Activated naive CD8-positive, alpha-beta T cell treated with anti-CD3 and anti-CD28 coated beads, Interleukin-2, amount 50 U/mL, for 24 hours (primary cell): Measurements from ENCODE around the gene INTS12.
"Not testable (repeated sequence)": the region's sequence is repeated elsewhere in the genome, so short reads cannot be mapped to it uniquely, and the experiment has no call there.

Experiments
- ATAC-seq: fragments of 150-1000 bp; cut with Tn5 transposase; one replicate; pipeline ENCODE4 v1.10.0; 2021
- DNase-seq: peaks from one replicate; pipeline ENCODE4 v3.0.0; 2021
- H3K27ac Mint-ChIP-seq: one replicate; pipeline ENCODE4 v1.8.0; 2021; ENCODE audit warnings: mild to moderate bottlenecking, mixed read lengths
- H3K27me3 Mint-ChIP-seq: one replicate; pipeline ENCODE4 v1.8.0; 2021; ENCODE audit warnings: mixed read lengths
- H3K36me3 Mint-ChIP-seq: one replicate; pipeline ENCODE4 v1.8.0; 2021; ENCODE audit warnings: low read depth, mixed read lengths
- H3K4me1 Mint-ChIP-seq: one replicate; pipeline ENCODE4 v1.8.0; 2021; ENCODE audit warnings: mixed read lengths
- H3K4me3 Mint-ChIP-seq: one replicate; pipeline ENCODE4 v1.8.0; 2021; ENCODE audit warnings: mild to moderate bottlenecking, moderate library complexity, mixed read lengths
- H3K9me3 Mint-ChIP-seq: one replicate; pipeline ENCODE4 v1.8.0; 2021; ENCODE audit warnings: mixed read lengths

INTS12 gene

GRCh38 chr4:105710678-105711077, 2.2 kb upstream of the INTS12 start:
- Mint-ChIP-seq H3K4me3 (no peak overlapping the region), H3K27me3 (no peaks in the 10 kb centered on the region), H3K9me3 (no peaks in the 10 kb centered on the region), H3K36me3 (peaks cover 10% of the 10 kb centered on the region), H3K4me1 (peaks cover 37% of the 10 kb centered on the region), H3K27ac (no peak overlapping the region)
- no peak for DNase-seq
- no peak for ATAC-seq

- peaks cover 12% of the 10 kb centered on the region for H3K36me3 Mint-ChIP-seq
- H3K27me3 Mint-ChIP-seq = no peaks in the 10 kb centered on the region
- H3K27ac Mint-ChIP-seq = no peak overlapping the region
Measured at GRCh38 chr4:105710012-105710600, 1.6 kb upstream of the INTS12 start.

GRCh38 chr4:105709081-105709450, 577 bp upstream of the INTS12 start:
- Mint-ChIP-seq H3K4me1 (peaks cover 36% of the 10 kb centered on the region), H3K9me3 (no peaks in the 10 kb centered on the region), H3K27ac (peak overlapping the region; percentile 97), H3K27me3 (no peaks in the 10 kb centered on the region), H3K4me3 (peak overlapping the region; percentile 99), H3K36me3 (peaks cover 12% of the 10 kb centered on the region)
- DNase-seq (no peak), ATAC-seq (peak; percentile 7)

More at GRCh38 chr4:105710012-105710600, 1.6 kb upstream of the INTS12 start:
- Mint-ChIP-seq H3K4me3 (peak overlapping the region; percentile 99), H3K9me3 (no peaks in the 10 kb centered on the region), H3K4me1 (peaks cover 39% of the 10 kb centered on the region)
- DNase-seq = no peak
- no peak for ATAC-seq

GRCh38 chr4:105707782-105708180, 708 bp downstream of the INTS12 start:
- H3K36me3 Mint-ChIP-seq = peaks cover 12% of the 10 kb centered on the region
- no peak for DNase-seq
- ATAC-seq = no peak
- H3K4me1 Mint-ChIP-seq = peaks cover 35% of the 10 kb centered on the region
- no peaks in the 10 kb centered on the region for H3K27me3 Mint-ChIP-seq
- H3K27ac Mint-ChIP-seq = peak overlapping the region; percentile 97
- peak overlapping the region; percentile 99 for H3K4me3 Mint-ChIP-seq
- no peaks in the 10 kb centered on the region for H3K9me3 Mint-ChIP-seq

GRCh38 chr4:105698607-105699006, 9.9 kb downstream of the INTS12 start:
- H3K9me3 Mint-ChIP-seq = no peaks in the 10 kb centered on the region
- H3K4me1 Mint-ChIP-seq = peaks cover 6% of the 10 kb centered on the region
- ATAC-seq (no peak), DNase-seq (no peak)
- no peaks in the 10 kb centered on the region for H3K27me3 Mint-ChIP-seq
- H3K36me3 Mint-ChIP-seq = peaks cover 29% of the 10 kb centered on the region
- no peak overlapping the region for H3K27ac Mint-ChIP-seq
- H3K4me3 Mint-ChIP-seq = no peak overlapping the region

- not testable (repeated sequence) for ATAC-seq, H3K27me3 Mint-ChIP-seq, H3K9me3 Mint-ChIP-seq, H3K4me1 Mint-ChIP-seq, DNase-seq, H3K27ac Mint-ChIP-seq, H3K4me3 Mint-ChIP-seq
- H3K36me3 Mint-ChIP-seq = peaks cover 35% of the 10 kb centered on the region
Measured at GRCh38 chr4:105695832-105696231, 12.7 kb downstream of the INTS12 start.

GRCh38 chr4:105694812-105695211, 13.7 kb downstream of the INTS12 start:
- DNase-seq, H3K27ac Mint-ChIP-seq, H3K9me3 Mint-ChIP-seq, H3K4me1 Mint-ChIP-seq, H3K27me3 Mint-ChIP-seq, ATAC-seq, H3K4me3 Mint-ChIP-seq: not testable (repeated sequence)
- peaks cover 37% of the 10 kb centered on the region for H3K36me3 Mint-ChIP-seq

GRCh38 chr4:105686571-105686970, 21.9 kb downstream of the INTS12 start:
- no peak for ATAC-seq

GRCh38 chr4:105683038-105683437, 25.5 kb downstream of the INTS12 start:
- no peak overlapping the region for H3K27ac Mint-ChIP-seq
- no peak for DNase-seq
- no peaks in the 10 kb centered on the region for H3K4me1 Mint-ChIP-seq
- H3K9me3 Mint-ChIP-seq = no peaks in the 10 kb centered on the region
- H3K36me3 Mint-ChIP-seq = peaks cover 22% of the 10 kb centered on the region
- no peak for ATAC-seq
- H3K27me3 Mint-ChIP-seq = no peaks in the 10 kb centered on the region
- no peak overlapping the region for H3K4me3 Mint-ChIP-seq

More at GRCh38 chr4:105686571-105686970, 21.9 kb downstream of the INTS12 start:
- no peak overlapping the region for H3K4me3 Mint-ChIP-seq
- H3K36me3 Mint-ChIP-seq = peaks cover 32% of the 10 kb centered on the region
- H3K27ac Mint-ChIP-seq = no peak overlapping the region
- no peaks in the 10 kb centered on the region for H3K4me1 Mint-ChIP-seq
- DNase-seq = no peak
- H3K9me3 Mint-ChIP-seq = no peaks in the 10 kb centered on the region
- no peaks in the 10 kb centered on the region for H3K27me3 Mint-ChIP-seq

GRCh38 chr4:105679186-105679585, 29.3 kb downstream of the INTS12 start:
- DNase-seq (no peak), ATAC-seq (no peak)
- H3K4me3 Mint-ChIP-seq = no peak overlapping the region
- H3K36me3 Mint-ChIP-seq = peaks cover 12% of the 10 kb centered on the region
- no peak overlapping the region for H3K27ac Mint-ChIP-seq
- no peaks in the 10 kb centered on the region for H3K4me1 Mint-ChIP-seq
- no peaks in the 10 kb centered on the region for H3K9me3 Mint-ChIP-seq
- no peaks in the 10 kb centered on the region for H3K27me3 Mint-ChIP-seq

GRCh38 chr4:105677709-105678108, 30.8 kb downstream of the INTS12 start:
- no peak overlapping the region for H3K4me3 Mint-ChIP-seq
- no peaks in the 10 kb centered on the region for H3K4me1 Mint-ChIP-seq
- H3K36me3 Mint-ChIP-seq = peaks cover 7% of the 10 kb centered on the region
- no peak overlapping the region for H3K27ac Mint-ChIP-seq
- no peaks in the 10 kb centered on the region for H3K27me3 Mint-ChIP-seq
- no peaks in the 10 kb centered on the region for H3K9me3 Mint-ChIP-seq
- no peak for DNase-seq
- no peak for ATAC-seq

- H3K27ac Mint-ChIP-seq = no peak overlapping the region
- DNase-seq (no peak), ATAC-seq (no peak)
- no peak overlapping the region for H3K4me3 Mint-ChIP-seq
- H3K9me3 Mint-ChIP-seq = no peaks in the 10 kb centered on the region
- H3K36me3 Mint-ChIP-seq = no peaks in the 10 kb centered on the region
- no peaks in the 10 kb centered on the region for H3K4me1 Mint-ChIP-seq
- H3K27me3 Mint-ChIP-seq = peaks cover 6% of the 10 kb centered on the region
Measured at GRCh38 chr4:105674011-105674410, 34.5 kb downstream of the INTS12 start.

GRCh38 chr4:105671301-105671700, 37.2 kb downstream of the INTS12 start:
- H3K4me3 Mint-ChIP-seq = no peak overlapping the region
- DNase-seq = no peak

GRCh38 chr4:105670684-105671083, 37.8 kb downstream of the INTS12 start:
- no peak overlapping the region for H3K27ac Mint-ChIP-seq
- no peaks in the 10 kb centered on the region for H3K9me3 Mint-ChIP-seq
- H3K4me1 Mint-ChIP-seq = no peaks in the 10 kb centered on the region
- H3K27me3 Mint-ChIP-seq = peaks cover 6% of the 10 kb centered on the region
- H3K36me3 Mint-ChIP-seq = no peaks in the 10 kb centered on the region
- H3K4me3 Mint-ChIP-seq = no peak overlapping the region
- DNase-seq = no peak
- no peak for ATAC-seq

More at GRCh38 chr4:105671301-105671700, 37.2 kb downstream of the INTS12 start:
- H3K27me3 Mint-ChIP-seq = peaks cover 6% of the 10 kb centered on the region
- H3K36me3 Mint-ChIP-seq = no peaks in the 10 kb centered on the region
- no peak overlapping the region for H3K27ac Mint-ChIP-seq
- no peak for ATAC-seq
- no peaks in the 10 kb centered on the region for H3K9me3 Mint-ChIP-seq
- no peaks in the 10 kb centered on the region for H3K4me1 Mint-ChIP-seq

GRCh38 chr4:105666693-105667092, 41.8 kb downstream of the INTS12 start:
- no peak overlapping the region for H3K4me3 Mint-ChIP-seq
- no peaks in the 10 kb centered on the region for H3K9me3 Mint-ChIP-seq
- ATAC-seq = no peak
- DNase-seq = no peak
- peaks cover 13% of the 10 kb centered on the region for H3K27me3 Mint-ChIP-seq
- H3K27ac Mint-ChIP-seq = no peak overlapping the region
- no peaks in the 10 kb centered on the region for H3K4me1 Mint-ChIP-seq
- H3K36me3 Mint-ChIP-seq = no peaks in the 10 kb centered on the region
